K562 (cell line): ENCODE measurements around the gene DNAJB4. TPM values are rescaled to one million over a fixed set of nuclear protein-coding genes. Genes with fewer than 3 reads are reported as not detected.

Experiments
- ADNP ChIP-seq: fragments of 200-800 bp; sonication (Bioruptor generic); IDR thresholded peaks from 2 replicates; pipeline ENCODE4 v1.6.1; 2016; ENCODE audit warnings: missing genetic modification characterization, missing compliant biosample characterization
- ARID4B ChIP-seq: sonication (generic); formaldehyde crosslinking; IDR thresholded peaks from 2 replicates; pipeline ENCODE4 v1.8.0; 2022; ENCODE audit warnings: mild to moderate bottlenecking, missing genetic modification reagents
- CC2D1A ChIP-seq: fragments of 450-650 bp; IDR thresholded peaks from 2 replicates; pipeline ENCODE4 v1.6.1; 2017; ENCODE audit warnings: mild to moderate bottlenecking
- CLOCK ChIP-seq: fragments of 250-450 bp; sonication (Bioruptor Pico); IDR thresholded peaks from 2 replicates; pipeline ENCODE4 v1.4.0; 2020; ENCODE audit warnings: mild to moderate bottlenecking, moderate library complexity, borderline replicate concordance
- FOXK2 ChIP-seq, 2 experiments: fragments of 450-650 bp; IDR thresholded peaks in 1 of 2; conservative IDR thresholded peaks in 1 of 2; 2 replicates each; pipeline ENCODE4 v1.6.1; 2016; ENCODE audit warnings: low read depth in 2 of 2, mild to moderate bottlenecking in 1 of 2
- MCM3 ChIP-seq: fragments of 450-650 bp; IDR thresholded peaks from 2 replicates; pipeline ENCODE4 v1.6.1; 2016
- MCM5 ChIP-seq: fragments of 450-650 bp; IDR thresholded peaks from 2 replicates; pipeline ENCODE4 v1.6.1; 2016; ENCODE audit warnings: low read depth
- RCOR1 ChIP-seq, 2 experiments: IDR thresholded peaks; 2 replicates each; pipeline ENCODE4 v1.6.1; 2012; ENCODE audit warnings: low read depth in 2 of 2, low read length in 2 of 2, borderline replicate concordance in 1 of 2, improper control_type of control experiment in 1 of 2
- SNAPC5 ChIP-seq: fragments of 250-450 bp; sonication (Bioruptor Pico); IDR thresholded peaks from 2 replicates; pipeline ENCODE4 v1.8.0; 2021; ENCODE audit warnings: moderate library complexity, mild to moderate bottlenecking, inconsistent platforms
- TRIM28 ChIP-seq: fragments of 450-650 bp; IDR thresholded peaks from 2 replicates; pipeline ENCODE4 v1.6.1; 2017
- YY1 ChIP-seq, 3 experiments: IDR thresholded peaks; 2 replicates each; pipeline ENCODE4 v1.6.1; 2011; ENCODE audit warnings: low read length in 2 of 3, mild to moderate bottlenecking in 2 of 3, moderate library complexity in 2 of 3, borderline replicate concordance in 1 of 3, control low read depth in 1 of 3, low read depth in 1 of 3; ENCODE audit not compliant: insufficient read depth in 3 of 3, insufficient replicate concordance in 2 of 3, control insufficient read depth in 1 of 3, insufficient read length in 1 of 3; ENCODE audit errors: extremely low read depth in 1 of 3
- ZNF140 ChIP-seq: fragments of 250-450 bp; sonication (Bioruptor Pico); IDR thresholded peaks from 2 replicates; pipeline ENCODE4 v1.8.0; 2021; ENCODE audit warnings: moderate library complexity, mild to moderate bottlenecking, inconsistent platforms
- ZNF551 ChIP-seq: fragments of 250-450 bp; sonication (Bioruptor Pico); IDR thresholded peaks from 2 replicates; pipeline ENCODE4 v1.5.0; 2021; ENCODE audit warnings: mild to moderate bottlenecking, moderate library complexity
- ZNF609 ChIP-seq: sonication (generic); formaldehyde crosslinking; IDR thresholded peaks from 2 replicates; pipeline ENCODE4 v1.8.1; 2023; ENCODE audit warnings: missing genetic modification reagents, mild to moderate bottlenecking, borderline replicate concordance
- polyA plus RNA-seq, 8 experiments: library from polyadenylated mRNA; depleted of rRNA in 4 of 8; stranded (reverse) in 5 of 8; unstranded in 3 of 8; fragments of >200 nt; fragmentation: Nextera tagmentation in 2 of 8; fragmentation: Illumina TruSeq in 1 of 8; extraction: Ambion mirVana in 2 of 8; extraction: Trizol in 1 of 8; gene quantifications; 2 replicates each; pipeline versions ENCODE4 v1.2.1 to v1.2.3, GENCODE V29; 2011 to 2014; ENCODE audit warnings: inconsistent platforms in 1 of 8, missing spikeins in 1 of 8
- total RNA-seq, 7 experiments: library from RNA; depleted of rRNA in 6 of 7; stranded (reverse); fragments of >200 nt in 6 of 7; fragmentation: Illumina TruSeq in 2 of 7; extraction: Trizol in 2 of 7; gene quantifications; 2 replicates each; pipeline versions ENCODE4 v1.2.1 to v1.2.3, GENCODE V29; 2011 to 2021; ENCODE audit warnings: low replicate concordance in 1 of 7

The DNAJB4 gene
- total and polyA plus RNA-seq, 9 of the 15 experiments (the other 6 are each of a cell fraction or from before 2014, with no cell fraction given) = 8.5 to 27.7 (median 19.8) TPM

- TF ChIP-seq RCOR1 (IDR thresholded peaks at IDR 0.05; ENCODE audit: borderline replicate concordance in 1 of 2, low read depth in 2 of 2, low read length in 2 of 2) (0 out of 4 replicates have a peak, but pooled peaks of 1 of the 2 experiments have one; percentile 59), ZNF609 (CRISPR knock-in tag) (no peak), CC2D1A (0 out of 2 replicates have a peak, but pooled peaks have one; percentile 37), ZNF140 (CRISPR knock-in tag) (no peak), SNAPC5 (no peak), MCM5 (no peak), FOXK2 (conservative IDR thresholded peaks at IDR 0.05 in 1 of 2, IDR thresholded peaks at IDR 0.05 in 1 of 2; ENCODE audit: low read depth in 2 of 2) (peak; percentile 80 to 83), MCM3 (no peak), ZNF551 (CRISPR knock-in tag) (no peak), ARID4B (no peak; the same call in 1 of the 2 replicates), CLOCK (CRISPR knock-in tag) (no peak), ADNP (tag) (no peak), TRIM28 (no peak), YY1 (IDR thresholded peaks at IDR 0.05; ENCODE audit: borderline replicate concordance in 1 of 3, control insufficient read depth in 1 of 3, extremely low read depth in 1 of 3, insufficient read depth in 3 of 3, insufficient read length in 1 of 3, insufficient replicate concordance in 2 of 3, low read depth in 1 of 3, low read length in 2 of 3) (peak in 1 of 3 experiments; percentile 65)
Measured at GRCh38 chr1:78004719-78005447, at the start of gene DNAJB4 (continued).
